ENCODE measurements around the gene RNF215. TPM values are rescaled to one million over a fixed set of nuclear protein-coding genes. Genes with fewer than 3 reads are reported as not detected.

The RNF215 gene
- total RNA-seq, 1 experiment from 2014 or later: 12.8 TPM

- BruUV-seq (replicated peaks): no TSS peak
- intact Hi-C loops (cut with micrococcal nuclease; ENCODE audit: unreplicated experiment): no loop called here
- Histone ChIP-seq H3K4me3 (ENCODE audit: low read depth, low read length) (no peak overlapping the region), H3K4me1 (peaks cover 8% of the 10 kb centered on the region), H3K9me3 (no peaks in the 10 kb centered on the region), H3K36me3 (ENCODE audit: control insufficient read depth, insufficient read depth, low read length) (peaks cover 1% of the 10 kb centered on the region), H3K27me3 (replicated peaks; ENCODE audit: control insufficient read depth, insufficient read depth, low read length) (no peaks in the 10 kb centered on the region)
- peaks cover 5% of the 10 kb centered on the region for H3K4me1 Mint-ChIP-seq (ENCODE audit: low read depth, unreplicated experiment)
- H3K4me3 Mint-ChIP-seq (ENCODE audit: unreplicated experiment): no peak overlapping the region
- CTCF ChIA-PET: interaction anchor here (1.0 kb wide), 1 partner anchor 20 kb away, joined by 3 read pairs; no protein-coding TSS in a partner anchor
- DNase-seq: no peak
- H3K9me3 Mint-ChIP-seq (ENCODE audit: unreplicated experiment): no peaks in the 10 kb centered on the region
- POLR2A ChIA-PET: interaction anchor here (0.6 kb wide), 1 partner anchor 1171 kb away, joined by 6 read pairs; no protein-coding TSS in a partner anchor
- no peaks in the 10 kb centered on the region for H3K27me3 Mint-ChIP-seq (ENCODE audit: insufficient read depth, unreplicated experiment)
- no peak for TF ChIP-seq CTCF (IDR thresholded peaks at IDR 0.05; ENCODE audit: insufficient read depth in 1 of 2, low read depth in 1 of 2, low read length in 1 of 2, severe bottlenecking in 1 of 2, unreplicated experiment in 1 of 2)
- peaks cover 13% of the 10 kb centered on the region for H3K36me3 Mint-ChIP-seq (ENCODE audit: insufficient read depth, unreplicated experiment)
- no peak overlapping the region for H3K27ac Mint-ChIP-seq (ENCODE audit: unreplicated experiment)
Measured at GRCh38 chr22:30411780-30412179, 24.6 kb upstream of the RNF215 start.

GRCh38 chr22:30408388-30409102 is 21.3 kb upstream of the RNF215 start:
- Histone ChIP-seq H3K36me3 (ENCODE audit: control insufficient read depth, insufficient read depth, low read length) (peaks cover 1% of the 10 kb centered on the region), H3K27me3 (replicated peaks; ENCODE audit: control insufficient read depth, insufficient read depth, low read length) (no peaks in the 10 kb centered on the region), H3K4me1 (no peaks in the 10 kb centered on the region), H3K9me3 (no peaks in the 10 kb centered on the region), H3K4me3 (ENCODE audit: low read depth, low read length) (no peak overlapping the region)
- H3K9me3 Mint-ChIP-seq (ENCODE audit: unreplicated experiment): no peaks in the 10 kb centered on the region
- ChIA-PET POLR2A (no interaction called here), CTCF (no interaction called here)
- TF ChIP-seq CTCF (IDR thresholded peaks at IDR 0.05; ENCODE audit: insufficient read depth in 1 of 2, low read depth in 1 of 2, low read length in 1 of 2, severe bottlenecking in 1 of 2, unreplicated experiment in 1 of 2): no peak
- BruUV-seq (replicated peaks): no TSS peak
- no peaks in the 10 kb centered on the region for H3K4me1 Mint-ChIP-seq (ENCODE audit: low read depth, unreplicated experiment)
- DNase-seq: no peak
- no peak overlapping the region for H3K4me3 Mint-ChIP-seq (ENCODE audit: unreplicated experiment)
- intact Hi-C loops (cut with micrococcal nuclease; ENCODE audit: unreplicated experiment): no loop called here
- no peak overlapping the region for H3K27ac Mint-ChIP-seq (ENCODE audit: unreplicated experiment)
- peaks cover 7% of the 10 kb centered on the region for H3K36me3 Mint-ChIP-seq (ENCODE audit: insufficient read depth, unreplicated experiment)
- H3K27me3 Mint-ChIP-seq (ENCODE audit: insufficient read depth, unreplicated experiment): no peaks in the 10 kb centered on the region

- Histone ChIP-seq H3K36me3 (ENCODE audit: control insufficient read depth, insufficient read depth, low read length) (peaks cover 1% of the 10 kb centered on the region), H3K4me1 (no peaks in the 10 kb centered on the region), H3K9me3 (no peaks in the 10 kb centered on the region), H3K4me3 (ENCODE audit: low read depth, low read length) (no peak overlapping the region), H3K27me3 (replicated peaks; ENCODE audit: control insufficient read depth, insufficient read depth, low read length) (no peaks in the 10 kb centered on the region)
- no peaks in the 10 kb centered on the region for H3K27me3 Mint-ChIP-seq (ENCODE audit: insufficient read depth, unreplicated experiment)
- H3K4me3 Mint-ChIP-seq (ENCODE audit: unreplicated experiment): no peak overlapping the region
- ChIA-PET POLR2A (no interaction called here), CTCF (no interaction called here)
- no peak overlapping the region for H3K27ac Mint-ChIP-seq (ENCODE audit: unreplicated experiment)
- intact Hi-C loops (cut with micrococcal nuclease; ENCODE audit: unreplicated experiment): no loop called here
- peaks cover 15% of the 10 kb centered on the region for H3K36me3 Mint-ChIP-seq (ENCODE audit: insufficient read depth, unreplicated experiment)
- no peaks in the 10 kb centered on the region for H3K9me3 Mint-ChIP-seq (ENCODE audit: unreplicated experiment)
- DNase-seq: no peak
- BruUV-seq (replicated peaks): no TSS peak
- H3K4me1 Mint-ChIP-seq (ENCODE audit: low read depth, unreplicated experiment): no peaks in the 10 kb centered on the region
- TF ChIP-seq CTCF (IDR thresholded peaks at IDR 0.05; ENCODE audit: insufficient read depth in 1 of 2, low read depth in 1 of 2, low read length in 1 of 2, severe bottlenecking in 1 of 2, unreplicated experiment in 1 of 2): no peak
Measured at GRCh38 chr22:30406400-30406799, 19.2 kb upstream of the RNF215 start.

Measured in Caco-2 (cell line).